ENCODE results near the gene OPRM1. TPM values are rescaled to one million over a fixed set of nuclear protein-coding genes. Genes with fewer than 3 reads are reported as not detected.

Gene OPRM1
- total and polyA plus RNA-seq, 4 donors = not detected

- TF ChIP-seq RXRA (IDR thresholded peaks at IDR 0.05) = no peak
- TF ChIP-seq NR2F2 (IDR thresholded peaks at IDR 0.05) = no peak
- Histone ChIP-seq H3K27ac (ENCODE audit: low read depth in 1 of 2, low read length in 2 of 2) (no peak overlapping the region), H3K4me3 (ENCODE audit: low read depth in 1 of 3, low read length in 3 of 3) (no peak overlapping the region), H3K4me1 (ENCODE audit: control insufficient read depth in 4 of 4, insufficient read depth in 4 of 4, low read length in 3 of 4) (no peaks in the 10 kb centered on the region), H3K9me3 (ENCODE audit: control insufficient read depth in 4 of 4, low read length in 3 of 4) (no peaks in the 10 kb centered on the region), H3K27me3 (ENCODE audit: control insufficient read depth in 4 of 4, insufficient read depth in 4 of 4, low read length in 3 of 4) (no peaks in the 10 kb centered on the region), H3K36me3 (ENCODE audit: control insufficient read depth in 4 of 4, insufficient read depth in 3 of 4, low read depth in 1 of 4, low read length in 3 of 4) (no peaks in the 10 kb centered on the region), H3K9ac (ENCODE audit: low read depth in 1 of 2, low read length in 2 of 2) (no peak overlapping the region)
- WGBS = 85% methylated on average over 6 of the region's 6 CpGs
- DNase-seq (ENCODE audit: low spot score) = no peak
These were observed 180.2 kb downstream of the OPRM1 start for GRCh38 chr6:154219250-154219649.

DNA sequence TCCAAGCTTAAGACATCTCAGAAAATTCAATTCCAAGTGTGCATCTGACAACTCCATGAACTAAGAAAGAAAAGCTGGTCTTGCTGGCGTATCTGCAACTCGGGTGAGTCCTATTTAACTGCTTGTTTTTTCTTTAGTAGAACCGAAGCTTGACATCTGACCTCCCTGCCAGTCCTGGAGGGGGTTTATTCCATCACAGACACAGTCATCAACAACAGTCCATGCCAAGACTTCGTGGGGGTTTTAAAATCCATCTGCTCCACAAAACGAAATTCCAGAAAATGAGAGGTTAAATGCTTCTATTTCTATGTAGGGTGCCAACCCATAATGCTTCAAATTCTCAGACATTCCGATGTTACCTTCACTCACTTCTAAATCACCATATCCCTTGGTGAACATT lies 183.7 kb downstream of the OPRM1 start:
- H3K4me1 ChIP-seq (ENCODE audit: control insufficient read depth in 4 of 4, insufficient read depth in 4 of 4, low read length in 3 of 4) = no peaks in the 10 kb centered on the region
- H3K4me3 ChIP-seq (ENCODE audit: low read depth in 1 of 3, low read length in 3 of 3) = no peak overlapping the region
- 82% methylated on average over 6 of the region's 6 CpGs for WGBS
- no peaks in the 10 kb centered on the region for H3K9me3 ChIP-seq (ENCODE audit: control insufficient read depth in 4 of 4, low read length in 3 of 4)
- H3K27ac ChIP-seq (ENCODE audit: low read depth in 1 of 2, low read length in 2 of 2) = no peak overlapping the region
- no peaks in the 10 kb centered on the region for H3K27me3 ChIP-seq (ENCODE audit: control insufficient read depth in 4 of 4, insufficient read depth in 4 of 4, low read length in 3 of 4)
- no peak overlapping the region for H3K9ac ChIP-seq (ENCODE audit: low read depth in 1 of 2, low read length in 2 of 2)
- TF ChIP-seq, protein P1, sequence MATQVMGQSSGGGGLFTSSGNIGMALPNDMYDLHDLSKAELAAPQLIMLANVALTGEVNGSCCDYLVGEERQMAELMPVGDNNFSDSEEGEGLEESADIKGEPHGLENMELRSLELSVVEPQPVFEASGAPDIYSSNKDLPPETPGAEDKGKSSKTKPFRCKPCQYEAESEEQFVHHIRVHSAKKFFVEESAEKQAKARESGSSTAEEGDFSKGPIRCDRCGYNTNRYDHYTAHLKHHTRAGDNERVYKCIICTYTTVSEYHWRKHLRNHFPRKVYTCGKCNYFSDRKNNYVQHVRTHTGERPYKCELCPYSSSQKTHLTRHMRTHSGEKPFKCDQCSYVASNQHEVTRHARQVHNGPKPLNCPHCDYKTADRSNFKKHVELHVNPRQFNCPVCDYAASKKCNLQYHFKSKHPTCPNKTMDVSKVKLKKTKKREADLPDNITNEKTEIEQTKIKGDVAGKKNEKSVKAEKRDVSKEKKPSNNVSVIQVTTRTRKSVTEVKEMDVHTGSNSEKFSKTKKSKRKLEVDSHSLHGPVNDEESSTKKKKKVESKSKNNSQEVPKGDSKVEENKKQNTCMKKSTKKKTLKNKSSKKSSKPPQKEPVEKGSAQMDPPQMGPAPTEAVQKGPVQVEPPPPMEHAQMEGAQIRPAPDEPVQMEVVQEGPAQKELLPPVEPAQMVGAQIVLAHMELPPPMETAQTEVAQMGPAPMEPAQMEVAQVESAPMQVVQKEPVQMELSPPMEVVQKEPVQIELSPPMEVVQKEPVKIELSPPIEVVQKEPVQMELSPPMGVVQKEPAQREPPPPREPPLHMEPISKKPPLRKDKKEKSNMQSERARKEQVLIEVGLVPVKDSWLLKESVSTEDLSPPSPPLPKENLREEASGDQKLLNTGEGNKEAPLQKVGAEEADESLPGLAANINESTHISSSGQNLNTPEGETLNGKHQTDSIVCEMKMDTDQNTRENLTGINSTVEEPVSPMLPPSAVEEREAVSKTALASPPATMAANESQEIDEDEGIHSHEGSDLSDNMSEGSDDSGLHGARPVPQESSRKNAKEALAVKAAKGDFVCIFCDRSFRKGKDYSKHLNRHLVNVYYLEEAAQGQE (IDR thresholded peaks at IDR 0.05) = no peak
- TF ChIP-seq NR2F2 (IDR thresholded peaks at IDR 0.05) = no peak
- TF ChIP-seq RAD21 (IDR thresholded peaks at IDR 0.05) = no peak
- TF ChIP-seq FOXA2 (IDR thresholded peaks at IDR 0.05) = no peak
- no peak for TF ChIP-seq FOXA1 (IDR thresholded peaks at IDR 0.05)
- TF ChIP-seq, protein P2, sequence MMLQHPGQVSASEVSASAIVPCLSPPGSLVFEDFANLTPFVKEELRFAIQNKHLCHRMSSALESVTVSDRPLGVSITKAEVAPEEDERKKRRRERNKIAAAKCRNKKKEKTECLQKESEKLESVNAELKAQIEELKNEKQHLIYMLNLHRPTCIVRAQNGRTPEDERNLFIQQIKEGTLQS (IDR thresholded peaks at IDR 0.05) = no peak
- TF ChIP-seq GABPA (IDR thresholded peaks at IDR 0.05 in 1 of 2, conservative IDR thresholded peaks at IDR 0.05 in 1 of 2) = no peak
- TF ChIP-seq, protein P3, sequence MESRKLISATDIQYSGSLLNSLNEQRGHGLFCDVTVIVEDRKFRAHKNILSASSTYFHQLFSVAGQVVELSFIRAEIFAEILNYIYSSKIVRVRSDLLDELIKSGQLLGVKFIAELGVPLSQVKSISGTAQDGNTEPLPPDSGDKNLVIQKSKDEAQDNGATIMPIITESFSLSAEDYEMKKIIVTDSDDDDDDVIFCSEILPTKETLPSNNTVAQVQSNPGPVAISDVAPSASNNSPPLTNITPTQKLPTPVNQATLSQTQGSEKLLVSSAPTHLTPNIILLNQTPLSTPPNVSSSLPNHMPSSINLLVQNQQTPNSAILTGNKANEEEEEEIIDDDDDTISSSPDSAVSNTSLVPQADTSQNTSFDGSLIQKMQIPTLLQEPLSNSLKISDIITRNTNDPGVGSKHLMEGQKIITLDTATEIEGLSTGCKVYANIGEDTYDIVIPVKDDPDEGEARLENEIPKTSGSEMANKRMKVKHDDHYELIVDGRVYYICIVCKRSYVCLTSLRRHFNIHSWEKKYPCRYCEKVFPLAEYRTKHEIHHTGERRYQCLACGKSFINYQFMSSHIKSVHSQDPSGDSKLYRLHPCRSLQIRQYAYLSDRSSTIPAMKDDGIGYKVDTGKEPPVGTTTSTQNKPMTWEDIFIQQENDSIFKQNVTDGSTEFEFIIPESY (IDR thresholded peaks at IDR 0.05) = no peak
- DNase-seq (ENCODE audit: low spot score) = no peak
- H3K36me3 ChIP-seq (ENCODE audit: control insufficient read depth in 4 of 4, insufficient read depth in 3 of 4, low read depth in 1 of 4, low read length in 3 of 4) = no peaks in the 10 kb centered on the region

DNA sequence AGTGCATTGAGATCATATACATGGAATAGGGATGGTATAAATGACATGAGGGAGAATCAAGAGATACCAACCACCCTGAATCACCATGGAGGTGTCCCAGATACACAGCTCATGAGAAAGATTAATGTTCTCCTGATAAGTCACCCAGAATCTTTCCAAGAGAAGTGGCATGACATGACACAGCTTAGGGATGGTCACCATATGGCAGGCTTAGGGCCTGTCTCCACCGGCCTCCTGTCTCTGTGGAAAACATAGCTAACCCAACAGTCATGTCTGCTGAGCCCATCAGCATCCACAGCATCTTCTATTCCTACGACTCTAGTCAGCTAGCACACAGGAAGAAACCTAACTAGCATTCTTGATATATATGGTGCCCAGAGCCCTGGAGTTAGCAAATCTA lies 184.3 kb downstream of the OPRM1 start:
- no peaks in the 10 kb centered on the region for H3K4me1 ChIP-seq (ENCODE audit: control insufficient read depth in 4 of 4, insufficient read depth in 4 of 4, low read length in 3 of 4)
- H3K27me3 ChIP-seq (ENCODE audit: control insufficient read depth in 4 of 4, insufficient read depth in 4 of 4, low read length in 3 of 4) = no peaks in the 10 kb centered on the region
- 90% methylated on average over 2 of the region's 2 CpGs for WGBS
- DNase-seq (ENCODE audit: low spot score) = no peak
- H3K27ac ChIP-seq (ENCODE audit: low read depth in 1 of 2, low read length in 2 of 2) = no peak overlapping the region
- no peak overlapping the region for H3K9ac ChIP-seq (ENCODE audit: low read depth in 1 of 2, low read length in 2 of 2)
- H3K4me3 ChIP-seq (ENCODE audit: low read depth in 1 of 3, low read length in 3 of 3) = no peak overlapping the region
- H3K9me3 ChIP-seq (ENCODE audit: control insufficient read depth in 4 of 4, low read length in 3 of 4) = no peaks in the 10 kb centered on the region
- H3K36me3 ChIP-seq (ENCODE audit: control insufficient read depth in 4 of 4, insufficient read depth in 3 of 4, low read depth in 1 of 4, low read length in 3 of 4) = no peaks in the 10 kb centered on the region
- TF ChIP-seq HNF4A (conservative IDR thresholded peaks at IDR 0.05) = no peak
- TF ChIP-seq TAF1 (conservative IDR thresholded peaks at IDR 0.05) = no peak
- no peak for TF ChIP-seq JUND (IDR thresholded peaks at IDR 0.05)
- TF ChIP-seq CTCF (IDR thresholded peaks at IDR 0.05; ENCODE audit: low read depth, low read length, missing input control) = no peak
- no peak for TF ChIP-seq RXRA (IDR thresholded peaks at IDR 0.05)
- TF ChIP-seq NR2F2 (IDR thresholded peaks at IDR 0.05) = no peak
- TF ChIP-seq, protein P1 (IDR thresholded peaks at IDR 0.05) = no peak

Measured in liver (tissue), 9 donors.